NCI-H1092 treated with DMSO at 0.1 percent for 48 hours (cell line): ENCODE data around the gene GOT1.
A peak's percentile ranks its signal among the peaks of the same experiment; 100 is the strongest.

Experiments used
- DNase-seq: peaks from one replicate; lab custom pipeline; 2025; lab: John Stamatoyannopoulos, UW

The GOT1 gene

GRCh38 chr10:99395750-99396445, 34.5 kb downstream of the GOT1 start:
- peak; percentile 25 for DNase-seq

- DNase-seq: peak; percentile 9
Measured at GRCh38 chr10:99394761-99395386, 35.5 kb downstream of the GOT1 start.

GRCh38 chr10:99394256-99394655, 36.2 kb downstream of the GOT1 start:
- no peak for DNase-seq

GRCh38 chr10:99393683-99394082, 36.7 kb downstream of the GOT1 start:
- no peak for DNase-seq

GRCh38 chr10:99393036-99393435, 37.4 kb downstream of the GOT1 start:
- no peak for DNase-seq

- no peak for DNase-seq
Measured at GRCh38 chr10:99391346-99391745, 39.1 kb downstream of the GOT1 start.

- DNase-seq: no peak
Measured at GRCh38 chr10:99389729-99390480, 40.5 kb downstream of the GOT1 start.

GRCh38 chr10:99387541-99387940, 42.9 kb downstream of the GOT1 start:
- DNase-seq: no peak

- no peak for DNase-seq
Measured at GRCh38 chr10:99387071-99387470, 43.4 kb downstream of the GOT1 start.

GRCh38 chr10:99382176-99382575, 48.2 kb downstream of the GOT1 start:
- DNase-seq: no peak

- DNase-seq: no peak
Measured at GRCh38 chr10:99375426-99375825, 55.0 kb downstream of the GOT1 start.

- DNase-seq: no peak
Measured at GRCh38 chr10:99374972-99375371, 55.5 kb downstream of the GOT1 start.

GRCh38 chr10:99374526-99374925, 55.9 kb downstream of the GOT1 start:
- DNase-seq: no peak

- DNase-seq: no peak
Measured at GRCh38 chr10:99372546-99373271, 57.7 kb downstream of the GOT1 start.

GRCh38 chr10:99370993-99371392, 59.4 kb downstream of the GOT1 start:
- peak; percentile 31 for DNase-seq

GRCh38 chr10:99369551-99369950, 60.9 kb downstream of the GOT1 start:
- DNase-seq: no peak

- DNase-seq: no peak
Measured at GRCh38 chr10:99369126-99369525, 61.3 kb downstream of the GOT1 start.

GRCh38 chr10:99368646-99369045, 61.8 kb downstream of the GOT1 start:
- no peak for DNase-seq

GRCh38 chr10:99366666-99367065, 63.8 kb downstream of the GOT1 start:
- no peak for DNase-seq

- DNase-seq: no peak
Measured at GRCh38 chr10:99365736-99366135, 64.7 kb downstream of the GOT1 start.

GRCh38 chr10:99365311-99365710, 65.1 kb downstream of the GOT1 start:
- DNase-seq: no peak

- DNase-seq: no peak
Measured at GRCh38 chr10:99364125-99364524, 66.3 kb downstream of the GOT1 start.
